H9 (cell line): ENCODE measurements around the gene FRMPD1. TPM values are rescaled to one million over a fixed set of nuclear protein-coding genes. Genes with fewer than 3 reads are reported as not detected.

Experiments
- DNase-seq: peaks from one replicate; pipeline ENCODE4 v3.0.0-alpha.2; 2017
- H2AFZ ChIP-seq: one replicate; pipeline ENCODE4 v1.6.1; 2013; ENCODE audit warnings: mild to moderate bottlenecking, low read length, control low read depth, moderate library complexity
- H2AK5ac ChIP-seq: 2 replicates; pipeline ENCODE4 v1.6.1; 2013; ENCODE audit warnings: low read length, control low read depth, mixed read lengths; ENCODE audit not compliant: insufficient read length
- H2BK120ac ChIP-seq: one replicate; pipeline ENCODE4 v1.6.1; 2013; ENCODE audit warnings: low read depth, mild to moderate bottlenecking, low read length, control low read depth, inconsistent platforms; ENCODE audit not compliant: poor library complexity, severe bottlenecking
- H2BK12ac ChIP-seq: 2 replicates; pipeline ENCODE4 v1.6.1; 2013; ENCODE audit warnings: low read length, control low read depth, mixed read lengths, low read depth; ENCODE audit not compliant: insufficient read length
- H2BK15ac ChIP-seq: 2 replicates; pipeline ENCODE4 v1.6.1; 2013; ENCODE audit warnings: low read depth, low read length, control low read depth
- H2BK20ac ChIP-seq: one replicate; pipeline ENCODE4 v1.6.1; 2013; ENCODE audit warnings: low read depth, mild to moderate bottlenecking, low read length, control low read depth, inconsistent platforms; ENCODE audit not compliant: poor library complexity, severe bottlenecking
- H2BK5ac ChIP-seq: 2 replicates; pipeline ENCODE4 v1.6.1; 2013; ENCODE audit warnings: low read length, control low read depth, mixed read lengths; ENCODE audit not compliant: insufficient read length
- H3K14ac ChIP-seq: 2 replicates; pipeline ENCODE4 v1.6.1; 2013; ENCODE audit warnings: low read length, control low read depth; ENCODE audit not compliant: insufficient read depth
- H3K18ac ChIP-seq: 2 replicates; pipeline ENCODE4 v1.6.1; 2013; ENCODE audit warnings: low read depth, mild to moderate bottlenecking, mixed read lengths, low read length, control low read depth; ENCODE audit not compliant: insufficient read length
- H3K23ac ChIP-seq: 2 replicates; pipeline ENCODE4 v1.6.1; 2013; ENCODE audit warnings: low read length, control low read depth, mixed read lengths, low read depth; ENCODE audit not compliant: insufficient read length
- H3K23me2 ChIP-seq: 2 replicates; pipeline ENCODE4 v1.6.1; 2013; ENCODE audit warnings: low read depth, mild to moderate bottlenecking, mixed read lengths, low read length, control low read depth; ENCODE audit not compliant: insufficient read length, poor library complexity, severe bottlenecking
- H3K27ac ChIP-seq: 2 replicates; pipeline ENCODE4 v1.5.1; 2013; ENCODE audit warnings: low read length, control low read depth, mixed read lengths, low read depth; ENCODE audit not compliant: insufficient read length
- H3K27me3 ChIP-seq: 2 replicates; pipeline ENCODE4 v1.6.1; 2013; ENCODE audit warnings: low read length, control low read depth, inconsistent platforms; ENCODE audit not compliant: insufficient read depth
- H3K4ac ChIP-seq: 2 replicates; pipeline ENCODE4 v1.6.1; 2013; ENCODE audit warnings: low read depth, mild to moderate bottlenecking, control low read depth, inconsistent platforms, low read length, moderate library complexity
- H3K4me1 ChIP-seq: 2 replicates; pipeline ENCODE4 v1.6.1; 2013; ENCODE audit warnings: low read length, control low read depth, inconsistent platforms; ENCODE audit not compliant: insufficient read depth
- H3K4me2 ChIP-seq: 2 replicates; pipeline ENCODE4 v1.6.1; 2013; ENCODE audit warnings: low read length, control low read depth, mixed read lengths; ENCODE audit not compliant: insufficient read length, insufficient read depth
- H3K56ac ChIP-seq: 2 replicates; pipeline ENCODE4 v1.6.1; 2013; ENCODE audit warnings: low read depth, mild to moderate bottlenecking, mixed read lengths, low read length, control low read depth; ENCODE audit not compliant: insufficient read length
- H3K79me1 ChIP-seq: 2 replicates; pipeline ENCODE4 v1.6.1; 2013; ENCODE audit warnings: low read depth, mild to moderate bottlenecking, moderate library complexity, low read length, control low read depth, inconsistent platforms; ENCODE audit not compliant: insufficient read depth, poor library complexity, severe bottlenecking
- H3K79me2 ChIP-seq: 2 replicates; pipeline ENCODE4 v1.6.1; 2013; ENCODE audit warnings: low read length, control low read depth, inconsistent platforms; ENCODE audit not compliant: insufficient read depth
- H3K9ac ChIP-seq: 2 replicates; pipeline ENCODE4 v1.6.1; 2013; ENCODE audit warnings: low read length, control low read depth, mixed read lengths; ENCODE audit not compliant: insufficient read length; ENCODE audit errors: extremely low read depth
- H3K9me3 ChIP-seq: one replicate; pipeline ENCODE4 v1.6.1; 2013; ENCODE audit warnings: low read depth, low read length, inconsistent platforms; ENCODE audit not compliant: control insufficient read depth
- H3T11ph ChIP-seq: one replicate; pipeline ENCODE4 v1.6.1; 2013; ENCODE audit warnings: mild to moderate bottlenecking, low read length, control low read depth, inconsistent platforms
- H4K20me1 ChIP-seq: one replicate; pipeline ENCODE4 v1.6.1; 2013; ENCODE audit not compliant: control insufficient read depth, insufficient read length, insufficient read depth
- H4K5ac ChIP-seq: 2 replicates; pipeline ENCODE4 v1.6.1; 2013; ENCODE audit warnings: low read depth, mild to moderate bottlenecking, mixed read lengths, low read length, control low read depth; ENCODE audit not compliant: insufficient read length
- H4K8ac ChIP-seq: replicated peaks from 2 replicates; pipeline ENCODE4 v1.6.1; 2013; ENCODE audit warnings: low read length, control low read depth, mixed read lengths, low read depth; ENCODE audit not compliant: insufficient read length
- H4K91ac ChIP-seq: 2 replicates; pipeline ENCODE4 v1.6.1; 2013; ENCODE audit warnings: low read depth, mild to moderate bottlenecking, moderate library complexity, mixed read lengths, low read length, control low read depth; ENCODE audit not compliant: insufficient read length
- H3K27ac Mint-ChIP-seq, 3 experiments: 2 replicates in 2 of 3; 3 replicates in 1 of 3; pipeline ENCODE4 v1.8.0; 2020 to 2021; ENCODE audit warnings: mixed read lengths in 3 of 3, mild to moderate bottlenecking in 1 of 3, moderate library complexity in 1 of 3
- H3K27me3 Mint-ChIP-seq: 2 replicates; pipeline ENCODE4 v1.8.0; 2021; ENCODE audit warnings: low read depth, mild to moderate bottlenecking, moderate library complexity, mixed read lengths
- H3K36me3 Mint-ChIP-seq, 3 experiments: 2 replicates in 2 of 3; 3 replicates in 1 of 3; pipeline ENCODE4 v1.8.0; 2020 to 2021; ENCODE audit warnings: low read depth in 3 of 3, mixed read lengths in 3 of 3; ENCODE audit not compliant: insufficient read depth in 1 of 3
- H3K4me1 Mint-ChIP-seq, 2 experiments: 2 replicates each; pipeline ENCODE4 v1.8.0; 2020; ENCODE audit warnings: mixed read lengths in 2 of 2
- H3K4me3 Mint-ChIP-seq, 2 experiments: 2 replicates in 1 of 2; 3 replicates in 1 of 2; pipeline ENCODE4 v1.8.0; 2020 to 2021; ENCODE audit warnings: mild to moderate bottlenecking in 2 of 2, mixed read lengths in 2 of 2, moderate library complexity in 1 of 2
- H3K9me3 Mint-ChIP-seq, 2 experiments: 2 replicates in 1 of 2; 3 replicates in 1 of 2; pipeline ENCODE4 v1.8.0; 2020; ENCODE audit warnings: mild to moderate bottlenecking in 2 of 2, mixed read lengths in 2 of 2, moderate library complexity in 1 of 2
- CTCF ChIP-seq: fragments of 200-600 bp; sonication (generic); conservative IDR thresholded peaks from 3 replicates; pipeline ENCODE4 v1.8.0; 2021; ENCODE audit warnings: antibody characterized with exemption, mild to moderate bottlenecking
- WGBS: extraction: QIAGEN DNeasy Blood & Tissue Kit; methylation state at CpG from one replicate; pipeline ENCODE4 v1.1.7; 2013; ENCODE audit warnings: missing lambda C conversion rate, low lambda C conversion rate, mixed read lengths; ENCODE audit not compliant: insufficient read length; ENCODE audit errors: extremely low coverage; 5-methylcytosine and 5-hydroxymethylcytosine counted together
- total RNA-seq: library from RNA; stranded (reverse); gene quantifications from 2 replicates; pipeline ENCODE4 v1.2.1, GENCODE V29; 2021

FRMPD1 gene
- total RNA-seq, 1 experiment from 2014 or later: 0.04 TPM

- no peak overlapping the region for H2BK120ac ChIP-seq
- H3K27ac Mint-ChIP-seq: no peak overlapping the region
- no peaks in the 10 kb centered on the region for H4K20me1 ChIP-seq
- no peak overlapping the region for H2BK15ac ChIP-seq
- H3K4me2 ChIP-seq: no peak overlapping the region
- no peak overlapping the region for H3K23ac ChIP-seq
- H4K8ac ChIP-seq: no peak overlapping the region
- H3K36me3 Mint-ChIP-seq: no peaks in the 10 kb centered on the region
- no peaks in the 10 kb centered on the region for H3K23me2 ChIP-seq
- no peaks in the 10 kb centered on the region for H3K79me2 ChIP-seq
- no peak overlapping the region for H3T11ph ChIP-seq
- no peak overlapping the region for H3K4me3 Mint-ChIP-seq
- no peak overlapping the region for H2AFZ ChIP-seq
- no peaks in the 10 kb centered on the region for H3K4me1 ChIP-seq
- H4K91ac ChIP-seq: no peak overlapping the region
- no CpG with 5 or more reads among the region's 3 CpGs for WGBS
- no peaks in the 10 kb centered on the region for H3K79me1 ChIP-seq
- H3K14ac ChIP-seq: no peak overlapping the region
- no peak overlapping the region for H2BK20ac ChIP-seq
- no peak overlapping the region for H2BK12ac ChIP-seq
- H2AK5ac ChIP-seq: no peak overlapping the region
- no peak for DNase-seq
- no peak overlapping the region for H3K56ac ChIP-seq
- H2BK5ac ChIP-seq: no peak overlapping the region
- no peak overlapping the region for H3K18ac ChIP-seq
- H3K9ac ChIP-seq: no peak overlapping the region
- no peak overlapping the region for H3K27ac ChIP-seq
- H3K27me3 Mint-ChIP-seq: peaks cover 43% of the 10 kb centered on the region
- TF ChIP-seq CTCF: no peak
- no peaks in the 10 kb centered on the region for H3K9me3 Mint-ChIP-seq
- H4K5ac ChIP-seq: no peak overlapping the region
- no peaks in the 10 kb centered on the region for H3K9me3 ChIP-seq
- no peaks in the 10 kb centered on the region for H3K27me3 ChIP-seq
- H3K4ac ChIP-seq: no peak overlapping the region
- peaks cover 13 to 28% of the 10 kb centered on the region in 2 experiments for H3K4me1 Mint-ChIP-seq
Measured at GRCh38 chr9:37660691-37661090, 9.9 kb downstream of the FRMPD1 start.
